GM23248 (cell line): ENCODE results near the gene VAMP4.

Experiments
- EZH2 ChIP-seq: fragments of 200-600 bp; sonication (generic); IDR thresholded peaks from 2 replicates; pipeline ENCODE4 v1.6.1; 2018; ENCODE audit warnings: antibody characterized with exemption, mild to moderate bottlenecking; ENCODE audit not compliant: insufficient read depth, poor library complexity, severe bottlenecking
- EZH2phosphoT487 ChIP-seq: fragments of 200-600 bp; sonication (generic); IDR thresholded peaks from 2 replicates; pipeline ENCODE4 v1.6.1; 2018; ENCODE audit warnings: antibody characterized with exemption, moderate library complexity, mild to moderate bottlenecking, low read depth; ENCODE audit not compliant: insufficient read depth

GRCh38 chr1:171786534-171786933 lies 44.7 kb upstream of the VAMP4 start:
- no peak for TF ChIP-seq EZH2
- no peak for TF ChIP-seq EZH2phosphoT487
